ENCODE measurements around the gene GPR65.

DNA sequence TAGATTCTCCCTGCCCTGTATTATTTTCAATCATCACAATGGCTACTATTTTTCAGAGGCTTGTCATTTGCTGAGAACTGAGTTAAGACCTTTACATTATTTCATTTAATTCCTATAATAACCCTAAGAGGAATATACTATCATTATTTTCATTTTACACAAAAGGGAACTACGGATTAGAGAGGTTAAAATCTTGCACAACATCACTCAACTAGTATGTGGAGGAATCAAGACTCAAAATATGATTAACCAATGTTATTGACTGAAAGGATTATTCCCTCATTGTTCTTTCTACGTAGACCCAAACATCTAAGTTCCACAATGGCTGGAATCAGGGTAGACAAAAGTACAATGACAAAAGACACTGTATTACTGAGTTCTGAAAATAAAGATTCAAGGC lies 45.0 kb downstream of the GPR65 start:
- TF ChIP-seq, protein P1, sequence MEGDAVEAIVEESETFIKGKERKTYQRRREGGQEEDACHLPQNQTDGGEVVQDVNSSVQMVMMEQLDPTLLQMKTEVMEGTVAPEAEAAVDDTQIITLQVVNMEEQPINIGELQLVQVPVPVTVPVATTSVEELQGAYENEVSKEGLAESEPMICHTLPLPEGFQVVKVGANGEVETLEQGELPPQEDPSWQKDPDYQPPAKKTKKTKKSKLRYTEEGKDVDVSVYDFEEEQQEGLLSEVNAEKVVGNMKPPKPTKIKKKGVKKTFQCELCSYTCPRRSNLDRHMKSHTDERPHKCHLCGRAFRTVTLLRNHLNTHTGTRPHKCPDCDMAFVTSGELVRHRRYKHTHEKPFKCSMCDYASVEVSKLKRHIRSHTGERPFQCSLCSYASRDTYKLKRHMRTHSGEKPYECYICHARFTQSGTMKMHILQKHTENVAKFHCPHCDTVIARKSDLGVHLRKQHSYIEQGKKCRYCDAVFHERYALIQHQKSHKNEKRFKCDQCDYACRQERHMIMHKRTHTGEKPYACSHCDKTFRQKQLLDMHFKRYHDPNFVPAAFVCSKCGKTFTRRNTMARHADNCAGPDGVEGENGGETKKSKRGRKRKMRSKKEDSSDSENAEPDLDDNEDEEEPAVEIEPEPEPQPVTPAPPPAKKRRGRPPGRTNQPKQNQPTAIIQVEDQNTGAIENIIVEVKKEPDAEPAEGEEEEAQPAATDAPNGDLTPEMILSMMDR (IDR thresholded peaks at IDR 0.05), result no peak
- TF ChIP-seq RFX5 (IDR thresholded peaks at IDR 0.05; ENCODE audit: low read length) (no peak), EZH2phosphoT487 (IDR thresholded peaks at IDR 0.05; ENCODE audit: borderline replicate concordance, low read depth) (no peak)
- TF ChIP-seq, protein P2, sequence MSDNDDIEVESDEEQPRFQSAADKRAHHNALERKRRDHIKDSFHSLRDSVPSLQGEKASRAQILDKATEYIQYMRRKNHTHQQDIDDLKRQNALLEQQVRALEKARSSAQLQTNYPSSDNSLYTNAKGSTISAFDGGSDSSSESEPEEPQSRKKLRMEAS (IDR thresholded peaks at IDR 0.05; ENCODE audit: low read depth), result no peak
